ENCODE results near the gene WDR75. TPM values are rescaled to one million over a fixed set of nuclear protein-coding genes. Genes with fewer than 3 reads are reported as not detected.

WDR75 gene
- total and polyA plus RNA-seq, 2 of the 13 experiments (the other 11 are each of a cell fraction or from before 2014, with no cell fraction given): 63.0 to 74.1 TPM

GRCh38 chr2:189440947-189441708 lies at the start of gene WDR75 (continued):
- TF ChIP-seq FOXO4 (CRISPR knock-in tag; conservative IDR thresholded peaks at IDR 0.05) (no peak), POGZ (CRISPR knock-in tag; IDR thresholded peaks at IDR 0.05) (peak; percentile 92), POLR2G (IDR thresholded peaks at IDR 0.05; ENCODE audit: low read depth, low read length) (peak; percentile 98), SALL1 (CRISPR knock-in tag; IDR thresholded peaks at IDR 0.05) (peak; percentile 84), U2AF1 (optimal IDR thresholded peaks at IDR 0.05; ENCODE audit: low read depth, low read length) (peak; percentile 93), ZNF616 (CRISPR knock-in tag; IDR thresholded peaks at IDR 0.05; ENCODE audit: low read depth) (no peak), GPN1 (CRISPR knock-in tag; IDR thresholded peaks at IDR 0.05; ENCODE audit: borderline replicate concordance) (0 out of 2 replicates have a peak, but pooled peaks have one; percentile 23), CBFB (CRISPR knock-in tag; IDR thresholded peaks at IDR 0.05) (no peak; the same call in 1 of the 2 replicates), ZNF720 (CRISPR knock-in tag; IDR thresholded peaks at IDR 0.05) (peak; percentile 22; the same call in 1 of the 2 replicates), ZC3H4 (CRISPR knock-in tag; IDR thresholded peaks at IDR 0.05; ENCODE audit: borderline replicate concordance) (peak; percentile 73; the same call in 1 of the 2 replicates), PITX1 (CRISPR knock-in tag; IDR thresholded peaks at IDR 0.05) (peak; percentile 62), ZNF883 (CRISPR knock-in tag; IDR thresholded peaks at IDR 0.05; ENCODE audit: not compliant biosample characterization) (peak; percentile 50), HNRNPH1 (optimal IDR thresholded peaks at IDR 0.05; ENCODE audit: low read depth, low read length) (no peak), ZFY (CRISPR knock-in tag; IDR thresholded peaks at IDR 0.05) (peak; percentile 89), ZNF724P (CRISPR knock-in tag; IDR thresholded peaks at IDR 0.05; ENCODE audit: borderline replicate concordance) (peak; percentile 48; the same call in 1 of the 2 replicates), HOXA5 (CRISPR knock-in tag; IDR thresholded peaks at IDR 0.05) (peak; percentile 78), ZNF20 (CRISPR knock-in tag; IDR thresholded peaks at IDR 0.05) (no peak), SSRP1 (CRISPR knock-in tag; IDR thresholded peaks at IDR 0.05) (peak; percentile 75; the same call in 1 of the 2 replicates), ZFP36L1 (CRISPR knock-in tag; IDR thresholded peaks at IDR 0.05) (no peak), BHLHE40 (IDR thresholded peaks at IDR 0.05; ENCODE audit: low read length) (peak; percentile 47), ZNF816 (CRISPR knock-in tag; IDR thresholded peaks at IDR 0.05; ENCODE audit: borderline replicate concordance) (0 out of 2 replicates have a peak, but pooled peaks have one; percentile 78), ETV6 (CRISPR knock-in tag; conservative IDR thresholded peaks at IDR 0.05) (no peak; the same call in 1 of the 2 replicates), DDIT3 (CRISPR knock-in tag; IDR thresholded peaks at IDR 0.05) (no peak; the same call in 1 of the 2 replicates), GATAD2A (CRISPR knock-in tag; IDR thresholded peaks at IDR 0.05) (peak; percentile 57), STAG1 (CRISPR knock-in tag; IDR thresholded peaks at IDR 0.05) (0 out of 2 replicates have a peak, but pooled peaks have one; percentile 13), RFXAP (CRISPR knock-in tag; IDR thresholded peaks at IDR 0.05; ENCODE audit: borderline replicate concordance) (peak; percentile 82; the same call in 1 of the 2 replicates), ZNF513 (CRISPR knock-in tag; conservative IDR thresholded peaks at IDR 0.05) (0 out of 2 replicates have a peak, but pooled peaks have one; percentile 52), MZF1 (CRISPR knock-in tag; IDR thresholded peaks at IDR 0.05; ENCODE audit: borderline replicate concordance) (no peak), DMAP1 (CRISPR knock-in tag; IDR thresholded peaks at IDR 0.05) (peak; percentile 99), HOXD1 (CRISPR knock-in tag; IDR thresholded peaks at IDR 0.05) (peak; percentile 70; the same call in 1 of the 2 replicates), POLR2A (IDR thresholded peaks at IDR 0.05; ENCODE audit: insufficient read depth in 1 of 2, low read depth in 2 of 2, low read length in 2 of 2) (peak; percentile 95)
